Right lobe of liver (tissue), 6 donors: Measurements from ENCODE around the gene PCCA. TPM values are rescaled to one million over a fixed set of nuclear protein-coding genes. Genes with fewer than 3 reads are reported as not detected.

Experiments
- ATAC-seq, 4 donors: fragments of 200-7000 bp; cut with Tn5 transposase; one replicate each; pipeline ENCODE4 v1.9.1; 2020; ENCODE audit warnings: mild to moderate bottlenecking in 4 of 4, moderate library complexity in 4 of 4
- DNase-seq, 3 donors: peaks; one replicate each; pipeline ENCODE4 v3.0.0-alpha.2; 2020
- H3K27ac ChIP-seq, 3 donors: fragments of 200-600 bp; one replicate each; pipeline ENCODE4 v1.8.0; 2022
- H3K27me3 ChIP-seq, 2 donors: fragments of 200-600 bp; one replicate each; pipeline ENCODE4 v1.8.0; 2022
- H3K36me3 ChIP-seq, 4 donors: fragments of 200-600 bp; sonication (generic) in 1 of 4; one replicate each; pipeline versions ENCODE4 v1.5.1 to v1.8.0; 2017 to 2022; ENCODE audit warnings: control low read depth in 1 of 4
- H3K4me1 ChIP-seq, 4 donors: fragments of 200-600 bp; sonication (generic) in 1 of 4; one replicate each; pipeline versions ENCODE4 v1.5.1 to v1.8.0; 2017 to 2022; ENCODE audit warnings: control low read depth in 1 of 4
- H3K4me3 ChIP-seq, 3 donors: fragments of 200-600 bp; one replicate each; pipeline ENCODE4 v1.8.0; 2022
- H3K9me3 ChIP-seq, 4 donors: fragments of 200-600 bp; sonication (generic) in 1 of 4; one replicate each; pipeline versions ENCODE4 v1.5.1 to v1.8.0; 2017 to 2022; ENCODE audit warnings: control low read depth in 1 of 4
- CTCF ChIP-seq, 4 donors: fragments of 200-600 bp in 3 of 4; fragments of 450-650 bp in 1 of 4; IDR thresholded peaks; one replicate each; pipeline versions ENCODE4 v1.5.1 to v1.8.0; 2016 to 2022; ENCODE audit warnings: antibody characterized with exemption in 4 of 4, mild to moderate bottlenecking in 2 of 4
- POLR2A ChIP-seq: fragments of 450-650 bp; IDR thresholded peaks from one replicate; pipeline ENCODE4 v1.6.1; 2017; ENCODE audit warnings: antibody characterized with exemption, mild to moderate bottlenecking
- WGBS: methylation state at CpG from one replicate; pipeline ENCODE4 v1.1.6; 2018; ENCODE audit warnings: low coverage, low lambda C conversion rate; ENCODE audit not compliant: insufficient coverage; ENCODE audit errors: missing lambda C conversion rate; 5-methylcytosine and 5-hydroxymethylcytosine counted together
- intact Hi-C, 2 donors: fragments of 100-400 bp; cut with DNase I; formaldehyde crosslinking; loops; one replicate each; pipeline versions ENCODE4 v1.11.2 to v1.14.1; 2022
- total RNA-seq, 6 experiments: library from RNA; depleted of rRNA in 2 of 6; stranded (reverse); fragments of >200 nt in 2 of 6; fragmentation: NEBNext Ultra II Directional in 3 of 6; extraction: Animal tissue kit (Norgen Biotek cat#: 25700) in 3 of 6; gene quantifications; one replicate each; pipeline versions ENCODE4 v1.1.0 to v1.2.4, GENCODE V29; 2016 to 2023
- donor health status: DM: no; HTN: yes; CAD: no.
- donor health status: DM: no; HTN: no; CAD: no.
- donor health status: DM: no; HTN: no; CAD: no.
- donor health status: DM: no; HTN: yes; CAD: no.
- donor health status: DM: no; HTN: yes; CAD: no.

Gene PCCA
- total RNA-seq, 6 experiments from 2014 or later, result 58.2 to 161 (median 85.2) TPM

DNA sequence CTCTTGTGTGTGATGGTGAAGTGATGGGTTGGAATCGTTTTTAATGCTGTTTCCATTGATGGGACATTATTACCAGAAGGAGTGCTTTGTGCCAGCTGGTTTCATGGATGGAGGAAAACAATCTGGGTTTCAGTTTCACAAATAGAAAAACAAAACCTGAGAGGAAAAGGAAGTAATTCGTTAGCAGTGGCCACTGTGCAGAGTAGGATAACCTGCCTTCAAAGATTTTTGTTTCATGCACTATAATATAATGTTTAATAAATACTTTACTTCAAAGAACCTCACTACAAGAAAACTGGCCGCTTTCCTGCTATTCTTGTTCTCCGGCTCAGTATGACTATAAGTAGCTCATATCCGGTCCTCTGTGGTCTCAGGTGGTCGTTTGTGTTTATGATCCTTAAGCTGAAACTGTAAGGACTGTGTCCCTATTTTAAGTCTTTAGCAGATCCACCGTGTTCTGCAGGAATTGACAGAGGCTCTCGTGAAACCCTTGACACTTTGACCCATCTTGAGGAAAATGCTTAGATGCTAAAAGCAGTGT, 395.0 kb downstream of the PCCA start:
- no peak for TF ChIP-seq POLR2A
- TF ChIP-seq CTCF (IDR thresholded peaks at IDR 0.05), result no peak
- ATAC-seq (no peak), DNase-seq (no peak)
- intact Hi-C loops, result no loop called here
- no peaks in the 10 kb centered on the region for H3K9me3 ChIP-seq
- no peak overlapping the region for H3K4me3 ChIP-seq
- H3K27me3 ChIP-seq, result no peaks in the 10 kb centered on the region
- WGBS, result 55% methylated on average over 7 of the region's 8 CpGs
- H3K4me1 ChIP-seq, result no peaks in the 10 kb centered on the region
- no peaks in the 10 kb centered on the region for H3K36me3 ChIP-seq
- H3K27ac ChIP-seq, result no peak overlapping the region

DNA sequence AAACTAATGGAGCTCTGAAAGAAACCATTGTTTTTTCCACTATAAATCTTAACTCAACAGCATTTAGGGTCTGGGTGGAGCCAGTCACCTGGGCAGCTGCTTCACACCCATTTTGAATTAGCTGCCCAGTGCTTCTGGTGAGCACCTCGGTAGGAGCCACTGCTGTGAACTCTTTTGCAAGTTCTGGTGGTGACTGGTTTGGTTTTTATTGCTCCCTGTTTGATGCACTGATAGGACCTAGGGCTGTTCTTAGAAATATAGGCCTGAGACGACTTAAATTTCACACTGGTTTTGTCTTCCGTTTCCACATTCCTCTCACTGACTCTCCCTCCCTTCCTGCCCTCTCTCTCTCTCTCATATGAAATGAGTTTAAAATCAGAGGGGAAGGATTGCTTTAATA, 395.8 kb downstream of the PCCA start:
- intact Hi-C loops, result no loop called here
- Histone ChIP-seq H3K4me3 (no peak overlapping the region), H3K9me3 (no peaks in the 10 kb centered on the region), H3K27ac (no peak overlapping the region), H3K27me3 (no peaks in the 10 kb centered on the region), H3K36me3 (no peaks in the 10 kb centered on the region), H3K4me1 (no peaks in the 10 kb centered on the region)
- WGBS, result 91% methylated on average over 3 of the region's 3 CpGs
- no peak for DNase-seq
- ATAC-seq, result no peak
- TF ChIP-seq CTCF (IDR thresholded peaks at IDR 0.05), result no peak
- no peak for TF ChIP-seq POLR2A

DNA sequence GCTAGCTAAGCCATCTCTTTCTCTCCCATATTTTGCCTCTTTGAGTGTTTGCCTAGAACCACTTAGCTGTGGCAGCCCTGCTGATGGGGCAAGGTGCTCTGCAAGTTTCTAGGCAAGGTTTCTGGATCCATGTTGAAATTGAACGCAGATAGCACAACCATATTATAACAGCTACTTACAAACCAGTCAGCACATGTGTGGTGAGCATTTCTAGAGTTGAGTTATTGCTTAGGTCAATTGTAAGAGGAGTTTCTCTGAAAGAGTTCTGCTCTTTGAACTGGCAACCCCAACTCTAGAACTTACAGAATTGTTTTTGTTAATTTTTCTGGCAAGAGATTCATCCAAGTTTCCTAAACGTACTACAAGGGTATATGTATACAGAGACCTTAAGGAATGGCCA, 396.4 kb downstream of the PCCA start:
- Histone ChIP-seq H3K4me1 (peaks cover 0 to under 1% (median 0%) of the 10 kb centered on the region in 4 donors), H3K27ac (no peak overlapping the region), H3K36me3 (no peaks in the 10 kb centered on the region), H3K4me3 (no peak overlapping the region), H3K27me3 (no peaks in the 10 kb centered on the region), H3K9me3 (no peaks in the 10 kb centered on the region)
- no peak for ATAC-seq
- TF ChIP-seq CTCF (IDR thresholded peaks at IDR 0.05) (no peak), POLR2A (no peak)
- WGBS, result 77% methylated on average over 2 of the region's 2 CpGs
- DNase-seq, result no peak
- intact Hi-C loops, result no loop called here

GRCh38 chr13:100490692-100491091, 401.8 kb downstream of the PCCA start:
- 62% methylated on average over 3 of the region's 4 CpGs for WGBS
- no peak for DNase-seq
- H3K4me3 ChIP-seq, result no peak overlapping the region
- TF ChIP-seq CTCF (IDR thresholded peaks at IDR 0.05) (no peak), POLR2A (no peak)
- no peaks in the 10 kb centered on the region for H3K36me3 ChIP-seq
- intact Hi-C loops, result no loop called here
- peak in 2 of 4 donors; percentile 39 to 52 for ATAC-seq
- H3K9me3 ChIP-seq, result no peaks in the 10 kb centered on the region
- H3K4me1 ChIP-seq, result peaks cover 0 to 6% (median 0%) of the 10 kb centered on the region in 4 donors
- H3K27ac ChIP-seq, result peak overlapping the region in 1 of 3 donors; percentile 21
- no peaks in the 10 kb centered on the region for H3K27me3 ChIP-seq
